ENCODE results near the gene SLAMF1. TPM values are rescaled to one million over a fixed set of nuclear protein-coding genes. Genes with fewer than 3 reads are reported as not detected.

SLAMF1 gene
- total and polyA plus RNA-seq, 2 donors (not counting 1 experiment from before 2014, with no cell fraction given) = 20.7 to 42.3 TPM

DNA sequence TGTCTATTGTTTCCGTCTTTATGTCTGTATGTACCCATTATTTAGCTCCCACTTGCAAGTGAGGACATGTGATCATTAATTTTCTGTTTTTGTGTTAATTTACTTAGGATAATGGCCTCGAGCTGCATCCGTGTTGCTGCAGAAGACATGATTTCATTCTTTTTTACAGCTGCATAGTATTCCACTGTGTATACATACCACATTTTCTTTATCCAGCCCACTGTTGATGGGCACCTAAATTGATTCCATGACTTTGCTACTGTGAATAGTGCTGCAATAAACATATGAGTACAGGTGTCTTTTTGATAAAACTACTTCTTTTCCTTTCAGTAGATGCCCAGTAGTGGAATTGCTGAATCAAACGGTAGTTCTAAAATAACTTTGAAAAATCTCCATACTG lies 12.7 kb upstream of the SLAMF1 start:
- no peaks in the 10 kb centered on the region for H3K36me3 ChIP-seq (replicated peaks in 1 of 2; ENCODE audit: control extremely low read depth in 1 of 2, control insufficient read depth in 1 of 2, extremely low read depth in 1 of 2, insufficient read depth in 2 of 2, low read length in 1 of 2)
- no peaks in the 10 kb centered on the region for H4K20me1 ChIP-seq (ENCODE audit: control insufficient read depth, insufficient read depth, low read length, poor library complexity, severe bottlenecking)
- CTCF ChIA-PET = no interaction called here
- H3K27me3 ChIP-seq (replicated peaks in 1 of 4; ENCODE audit: control extremely low read depth in 1 of 4, control insufficient read depth in 3 of 4, insufficient read depth in 4 of 4, low read length in 3 of 4) = no peaks in the 10 kb centered on the region
- peaks cover 86% of the 10 kb centered on the region for H3K79me2 ChIP-seq (ENCODE audit: control insufficient read depth, insufficient read depth, low read length)
- Mint-ChIP-seq H3K27ac (no peak overlapping the region), H3K27me3 (no peaks in the 10 kb centered on the region), H3K4me3 (no peak overlapping the region), H3K4me1 (peaks cover 69% of the 10 kb centered on the region), H3K9me3 (ENCODE audit: insufficient read depth) (peaks cover 3% of the 10 kb centered on the region)
- ATAC-seq (ENCODE audit: low read depth) (no peak), DNase-seq (no peak)
- no peak overlapping the region for H3K9ac ChIP-seq (ENCODE audit: low read length)
- no peak overlapping the region for H3K4me3 ChIP-seq (ENCODE audit: control extremely low read depth in 1 of 5, extremely low read depth in 1 of 5, insufficient read depth in 1 of 5, low read depth in 2 of 5, low read length in 4 of 5)
- POLR2A ChIA-PET = interaction anchor here (0.6 to 1.0 kb wide), 2 partner anchors 8 to 12 kb away, joined by 3 read pairs; no protein-coding TSS in a partner anchor
- intact Hi-C loops (cut with micrococcal nuclease) = no loop called here
- H2AFZ ChIP-seq (ENCODE audit: insufficient read depth, low read depth, low read length, poor library complexity, severe bottlenecking) = no peak overlapping the region
- peaks cover 33 to 48% of the 10 kb centered on the region in 2 donors for H3K4me1 ChIP-seq (ENCODE audit: control insufficient read depth in 2 of 2, insufficient read depth in 2 of 2, low read length in 2 of 2)
- no peak overlapping the region for H3K27ac ChIP-seq (ENCODE audit: low read length in 2 of 2)
- H3K9me3 ChIP-seq (ENCODE audit: control extremely low read depth in 1 of 3, control insufficient read depth in 2 of 3, insufficient read depth in 1 of 3, low read length in 2 of 3) = peaks cover 0 to 2% (median 0%) of the 10 kb centered on the region in 3 donors
- WGBS (ENCODE audit: insufficient coverage) = no CpG with 5 or more reads among the region's 4 CpGs
- H3K4me2 ChIP-seq (replicated peaks; ENCODE audit: low read depth, low read length, poor library complexity, severe bottlenecking) = no peak overlapping the region
- TF ChIP-seq, protein P1, sequence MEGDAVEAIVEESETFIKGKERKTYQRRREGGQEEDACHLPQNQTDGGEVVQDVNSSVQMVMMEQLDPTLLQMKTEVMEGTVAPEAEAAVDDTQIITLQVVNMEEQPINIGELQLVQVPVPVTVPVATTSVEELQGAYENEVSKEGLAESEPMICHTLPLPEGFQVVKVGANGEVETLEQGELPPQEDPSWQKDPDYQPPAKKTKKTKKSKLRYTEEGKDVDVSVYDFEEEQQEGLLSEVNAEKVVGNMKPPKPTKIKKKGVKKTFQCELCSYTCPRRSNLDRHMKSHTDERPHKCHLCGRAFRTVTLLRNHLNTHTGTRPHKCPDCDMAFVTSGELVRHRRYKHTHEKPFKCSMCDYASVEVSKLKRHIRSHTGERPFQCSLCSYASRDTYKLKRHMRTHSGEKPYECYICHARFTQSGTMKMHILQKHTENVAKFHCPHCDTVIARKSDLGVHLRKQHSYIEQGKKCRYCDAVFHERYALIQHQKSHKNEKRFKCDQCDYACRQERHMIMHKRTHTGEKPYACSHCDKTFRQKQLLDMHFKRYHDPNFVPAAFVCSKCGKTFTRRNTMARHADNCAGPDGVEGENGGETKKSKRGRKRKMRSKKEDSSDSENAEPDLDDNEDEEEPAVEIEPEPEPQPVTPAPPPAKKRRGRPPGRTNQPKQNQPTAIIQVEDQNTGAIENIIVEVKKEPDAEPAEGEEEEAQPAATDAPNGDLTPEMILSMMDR (IDR thresholded peaks at IDR 0.05) = no peak
- no peak for TF ChIP-seq EZH2 (IDR thresholded peaks at IDR 0.05; ENCODE audit: borderline replicate concordance, insufficient read depth, low read depth, low read length, poor library complexity, severe bottlenecking)

DNA sequence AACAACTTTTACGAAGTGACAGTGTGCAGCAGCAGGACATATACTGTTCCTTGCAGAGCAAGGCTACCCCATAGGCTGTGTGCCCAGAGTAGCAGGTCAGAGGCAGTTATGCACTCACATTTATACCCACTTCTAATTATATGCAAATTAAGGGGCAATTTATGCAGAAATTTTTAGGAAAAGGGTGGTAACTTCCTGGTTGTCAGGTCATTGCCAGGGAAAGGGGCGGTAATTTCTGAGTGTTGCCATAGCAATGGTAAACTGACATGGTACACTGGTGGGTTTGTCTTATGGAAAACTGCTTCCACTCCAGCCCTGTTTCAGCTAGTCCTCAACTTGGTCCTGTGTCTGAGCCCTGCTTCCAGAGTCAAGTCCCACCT lies 12.0 kb upstream of the SLAMF1 start:
- no peak for DNase-seq
- no peak for TF ChIP-seq EZH2 (IDR thresholded peaks at IDR 0.05; ENCODE audit: borderline replicate concordance, insufficient read depth, low read depth, low read length, poor library complexity, severe bottlenecking)
- TF ChIP-seq, protein P1 (IDR thresholded peaks at IDR 0.05) = no peak
- Mint-ChIP-seq H3K27ac (peak overlapping the region; percentile 32), H3K4me3 (no peak overlapping the region), H3K27me3 (no peaks in the 10 kb centered on the region), H3K9me3 (ENCODE audit: insufficient read depth) (peaks cover 3% of the 10 kb centered on the region), H3K4me1 (peaks cover 70% of the 10 kb centered on the region)
- Histone ChIP-seq H2AFZ (ENCODE audit: insufficient read depth, low read depth, low read length, poor library complexity, severe bottlenecking) (no peak overlapping the region), H3K36me3 (replicated peaks in 1 of 2; ENCODE audit: control extremely low read depth in 1 of 2, control insufficient read depth in 1 of 2, extremely low read depth in 1 of 2, insufficient read depth in 2 of 2, low read length in 1 of 2) (no peaks in the 10 kb centered on the region), H3K27me3 (replicated peaks in 1 of 4; ENCODE audit: control extremely low read depth in 1 of 4, control insufficient read depth in 3 of 4, insufficient read depth in 4 of 4, low read length in 3 of 4) (no peaks in the 10 kb centered on the region), H3K79me2 (ENCODE audit: control insufficient read depth, insufficient read depth, low read length) (peaks cover 94% of the 10 kb centered on the region), H4K20me1 (ENCODE audit: control insufficient read depth, insufficient read depth, low read length, poor library complexity, severe bottlenecking) (no peaks in the 10 kb centered on the region), H3K4me2 (replicated peaks; ENCODE audit: low read depth, low read length, poor library complexity, severe bottlenecking) (no peak overlapping the region), H3K4me3 (ENCODE audit: control extremely low read depth in 1 of 5, extremely low read depth in 1 of 5, insufficient read depth in 1 of 5, low read depth in 2 of 5, low read length in 4 of 5) (no peak overlapping the region), H3K9me3 (ENCODE audit: control extremely low read depth in 1 of 3, control insufficient read depth in 2 of 3, insufficient read depth in 1 of 3, low read length in 2 of 3) (peaks cover 0 to 2% (median 0%) of the 10 kb centered on the region in 3 donors), H3K27ac (ENCODE audit: low read length in 2 of 2) (no peak overlapping the region), H3K4me1 (ENCODE audit: control insufficient read depth in 2 of 2, insufficient read depth in 2 of 2, low read length in 2 of 2) (peaks cover 33 to 48% of the 10 kb centered on the region in 2 donors), H3K9ac (ENCODE audit: low read length) (no peak overlapping the region)
- intact Hi-C loops (cut with micrococcal nuclease) = no loop called here
- CTCF ChIA-PET = no interaction called here
- 90% methylated on average over 2 of the region's 2 CpGs for WGBS (ENCODE audit: insufficient coverage)
- POLR2A ChIA-PET = no interaction called here
- ATAC-seq (ENCODE audit: low read depth) = no peak
